AG09319 (cell line): ENCODE results near the gene PDE2A.

Experiments used
- DNase-seq: peaks from one replicate; pipeline ENCODE4 v3.0.0-alpha.2; 2010; ENCODE audit warnings: low read depth; ENCODE audit errors: extremely low read depth
- CTCF ChIP-seq: IDR thresholded peaks from 2 replicates; pipeline ENCODE4 v1.5.1; 2011; ENCODE audit warnings: low read depth, mild to moderate bottlenecking, inconsistent platforms, low read length, moderate library complexity

Gene PDE2A

GRCh38 chr11:72682238-72682857 is 8.1 kb upstream of the PDE2A start:
- no peak for DNase-seq
- no peak for TF ChIP-seq CTCF

DNA sequence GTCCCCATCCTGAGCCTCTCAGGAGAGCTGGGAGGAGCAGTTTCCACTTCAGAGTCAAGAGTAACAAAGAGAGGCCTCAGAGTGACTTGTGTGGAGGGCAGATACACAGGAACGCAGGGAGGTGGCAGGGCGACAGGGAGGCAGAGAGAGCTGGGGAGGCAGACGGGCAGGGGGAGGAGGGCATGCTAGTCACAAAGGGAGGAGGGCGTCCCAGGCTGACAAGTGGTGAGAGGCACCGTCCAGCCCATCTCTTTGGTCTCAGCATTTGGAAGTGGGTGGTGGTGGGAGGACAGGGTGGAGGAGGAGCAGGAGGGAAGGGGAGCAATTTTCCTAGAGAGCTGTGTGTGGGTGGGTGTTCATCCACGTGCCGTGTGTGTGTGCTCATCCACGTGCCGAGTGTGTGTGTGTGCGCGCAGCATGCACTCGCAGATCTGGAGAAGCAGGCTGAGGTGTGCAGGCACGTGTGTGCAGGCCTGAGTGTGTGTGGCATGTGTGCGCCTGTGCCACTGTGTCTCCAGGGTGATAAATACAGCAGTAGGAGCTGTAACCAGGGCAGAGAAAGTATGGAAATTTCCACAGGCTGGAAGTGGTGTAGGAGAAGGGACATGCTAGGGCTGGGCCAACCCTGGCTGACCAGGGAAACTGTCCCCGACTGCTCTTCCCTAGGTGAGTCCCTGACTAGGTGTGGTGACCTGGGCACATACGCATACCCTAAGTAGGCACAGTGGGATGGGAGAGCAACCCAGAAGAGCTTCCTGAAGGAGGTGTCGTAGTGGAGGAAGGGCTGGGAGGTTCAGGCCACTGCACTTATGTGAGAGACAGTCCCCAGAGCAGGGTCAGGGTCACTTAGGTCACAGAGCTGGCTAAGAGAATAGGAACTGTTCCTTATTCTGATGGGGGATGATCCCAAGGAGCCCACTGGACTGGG is 7.3 kb upstream of the PDE2A start:
- no peak for DNase-seq
- TF ChIP-seq CTCF = no peak

- DNase-seq = no peak
- TF ChIP-seq CTCF = no peak
Observed at GRCh38 chr11:72680624-72681158, 6.5 kb upstream of the PDE2A start.

GRCh38 chr11:72679869-72680268 is 5.6 kb upstream of the PDE2A start:
- DNase-seq = no peak
- TF ChIP-seq CTCF = no peak

DNA sequence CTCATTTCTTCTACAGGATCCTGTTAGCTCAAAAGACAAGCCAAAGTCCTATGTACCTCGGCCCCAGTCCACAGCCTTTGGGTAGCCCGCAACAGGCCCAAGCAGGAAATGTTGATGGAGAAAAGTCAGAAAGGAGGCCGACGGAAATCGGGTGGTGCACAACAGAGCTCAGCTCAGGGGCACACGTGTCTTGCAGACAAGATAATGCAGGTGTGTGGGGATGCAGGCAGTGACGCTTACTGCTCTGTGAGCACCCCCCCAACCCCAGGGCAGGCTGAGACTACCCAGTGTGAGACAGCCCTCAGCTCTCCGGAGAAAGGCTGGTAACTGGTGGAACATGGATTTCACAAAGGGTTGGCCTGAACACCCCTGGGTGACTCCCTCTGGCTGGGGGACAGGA is 4.3 kb upstream of the PDE2A start:
- DNase-seq = no peak
- no peak for TF ChIP-seq CTCF

GRCh38 chr11:72676861-72677341 is 2.7 kb upstream of the PDE2A start:
- TF ChIP-seq CTCF = no peak
- DNase-seq = no peak

GRCh38 chr11:72675221-72675620 is 999 bp upstream of the PDE2A start:
- no peak for DNase-seq
- no peak for TF ChIP-seq CTCF
